ENCODE measurements around the gene CARD10. TPM values are rescaled to one million over a fixed set of nuclear protein-coding genes. Genes with fewer than 3 reads are reported as not detected.

The CARD10 gene
- total RNA-seq, 1 donor from 2014 or later = not detected

GRCh38 chr22:37515901-37516300, 3.3 kb downstream of the CARD10 start:
- Mint-ChIP-seq H3K4me1 (ENCODE audit: low read depth) (peaks cover 4% of the 10 kb centered on the region), H3K4me3 (ENCODE audit: low read depth) (no peak overlapping the region)
- intact Hi-C loops (cut with micrococcal nuclease) = no loop called here

GRCh38 chr22:37514526-37515051, 4.6 kb downstream of the CARD10 start:
- Mint-ChIP-seq H3K36me3 (ENCODE audit: low read depth) (no peaks in the 10 kb centered on the region), H3K4me1 (ENCODE audit: low read depth) (peaks cover 4% of the 10 kb centered on the region), H3K27me3 (ENCODE audit: low read depth) (peaks cover 30% of the 10 kb centered on the region), H3K9me3 (no peaks in the 10 kb centered on the region), H3K27ac (no peak overlapping the region), H3K4me3 (ENCODE audit: low read depth) (no peak overlapping the region)
- DNase-seq (ENCODE audit: low spot score) = no peak
- intact Hi-C loops (cut with micrococcal nuclease) = no loop called here

More at GRCh38 chr22:37515901-37516300, 3.3 kb downstream of the CARD10 start:
- H3K36me3 Mint-ChIP-seq (ENCODE audit: low read depth) = no peaks in the 10 kb centered on the region
- H3K9me3 Mint-ChIP-seq = no peaks in the 10 kb centered on the region
- DNase-seq (ENCODE audit: low spot score) = no peak
- no peak overlapping the region for H3K27ac Mint-ChIP-seq
- H3K27me3 Mint-ChIP-seq (ENCODE audit: low read depth) = peaks cover 38% of the 10 kb centered on the region

- H3K36me3 Mint-ChIP-seq (ENCODE audit: low read depth) = no peaks in the 10 kb centered on the region
- no peak overlapping the region for H3K27ac Mint-ChIP-seq
- H3K4me1 Mint-ChIP-seq (ENCODE audit: low read depth) = no peaks in the 10 kb centered on the region
- H3K4me3 Mint-ChIP-seq (ENCODE audit: low read depth) = no peak overlapping the region
- intact Hi-C loops (cut with micrococcal nuclease) = no loop called here
- no peaks in the 10 kb centered on the region for H3K9me3 Mint-ChIP-seq
- peaks cover 17% of the 10 kb centered on the region for H3K27me3 Mint-ChIP-seq (ENCODE audit: low read depth)
- no peak for DNase-seq (ENCODE audit: low spot score)
These were observed 7.7 kb downstream of the CARD10 start for GRCh38 chr22:37511395-37512104.

- Mint-ChIP-seq H3K4me1 (ENCODE audit: low read depth) (no peaks in the 10 kb centered on the region), H3K27me3 (ENCODE audit: low read depth) (peaks cover 7% of the 10 kb centered on the region), H3K36me3 (ENCODE audit: low read depth) (no peaks in the 10 kb centered on the region), H3K9me3 (no peaks in the 10 kb centered on the region), H3K4me3 (ENCODE audit: low read depth) (no peak overlapping the region), H3K27ac (no peak overlapping the region)
- intact Hi-C loops (cut with micrococcal nuclease) = no loop called here
- no peak for DNase-seq (ENCODE audit: low spot score)
These were observed 9.1 kb downstream of the CARD10 start for GRCh38 chr22:37510091-37510490.

- H3K36me3 Mint-ChIP-seq (ENCODE audit: low read depth) = no peaks in the 10 kb centered on the region
- no peak overlapping the region for H3K27ac Mint-ChIP-seq
- H3K27me3 Mint-ChIP-seq (ENCODE audit: low read depth) = peaks cover 3% of the 10 kb centered on the region
- no peaks in the 10 kb centered on the region for H3K4me1 Mint-ChIP-seq (ENCODE audit: low read depth)
- intact Hi-C loops (cut with micrococcal nuclease) = no loop called here
- no peak for DNase-seq (ENCODE audit: low spot score)
- no peaks in the 10 kb centered on the region for H3K9me3 Mint-ChIP-seq
- H3K4me3 Mint-ChIP-seq (ENCODE audit: low read depth) = no peak overlapping the region
These were observed 10.0 kb downstream of the CARD10 start for GRCh38 chr22:37509059-37509860.

- no peak overlapping the region for H3K4me3 Mint-ChIP-seq (ENCODE audit: low read depth)
- no peaks in the 10 kb centered on the region for H3K4me1 Mint-ChIP-seq (ENCODE audit: low read depth)
- no peaks in the 10 kb centered on the region for H3K9me3 Mint-ChIP-seq
- DNase-seq (ENCODE audit: low spot score) = no peak
- H3K36me3 Mint-ChIP-seq (ENCODE audit: low read depth) = no peaks in the 10 kb centered on the region
- H3K27me3 Mint-ChIP-seq (ENCODE audit: low read depth) = peaks cover 3% of the 10 kb centered on the region
- intact Hi-C loops (cut with micrococcal nuclease) = no loop called here
- no peak overlapping the region for H3K27ac Mint-ChIP-seq
These were observed 10.7 kb downstream of the CARD10 start for GRCh38 chr22:37508431-37508992.

- H3K9me3 Mint-ChIP-seq = no peaks in the 10 kb centered on the region
- DNase-seq (ENCODE audit: low spot score) = no peak
These were observed 11.5 kb downstream of the CARD10 start for GRCh38 chr22:37507731-37508130.

GRCh38 chr22:37505989-37506388, 13.2 kb downstream of the CARD10 start:
- H3K27me3 Mint-ChIP-seq (ENCODE audit: low read depth) = no peaks in the 10 kb centered on the region

More at GRCh38 chr22:37507731-37508130, 11.5 kb downstream of the CARD10 start:
- Mint-ChIP-seq H3K27me3 (ENCODE audit: low read depth) (peaks cover 3% of the 10 kb centered on the region), H3K4me1 (ENCODE audit: low read depth) (no peaks in the 10 kb centered on the region), H3K27ac (no peak overlapping the region), H3K36me3 (ENCODE audit: low read depth) (no peaks in the 10 kb centered on the region), H3K4me3 (ENCODE audit: low read depth) (no peak overlapping the region)
- intact Hi-C loops (cut with micrococcal nuclease) = no loop called here

GRCh38 chr22:37505565-37505964, 13.7 kb downstream of the CARD10 start:
- no peaks in the 10 kb centered on the region for H3K27me3 Mint-ChIP-seq (ENCODE audit: low read depth)
- H3K27ac Mint-ChIP-seq = no peak overlapping the region
- H3K4me1 Mint-ChIP-seq (ENCODE audit: low read depth) = peaks cover 7% of the 10 kb centered on the region
- no peaks in the 10 kb centered on the region for H3K9me3 Mint-ChIP-seq
- no peak overlapping the region for H3K4me3 Mint-ChIP-seq (ENCODE audit: low read depth)
- no peaks in the 10 kb centered on the region for H3K36me3 Mint-ChIP-seq (ENCODE audit: low read depth)
- DNase-seq (ENCODE audit: low spot score) = no peak
- intact Hi-C loops (cut with micrococcal nuclease) = no loop called here

More at GRCh38 chr22:37505989-37506388, 13.2 kb downstream of the CARD10 start:
- Mint-ChIP-seq H3K27ac (no peak overlapping the region), H3K4me3 (ENCODE audit: low read depth) (no peak overlapping the region), H3K9me3 (no peaks in the 10 kb centered on the region), H3K36me3 (ENCODE audit: low read depth) (no peaks in the 10 kb centered on the region), H3K4me1 (ENCODE audit: low read depth) (peaks cover 7% of the 10 kb centered on the region)
- intact Hi-C loops (cut with micrococcal nuclease) = no loop called here
- DNase-seq (ENCODE audit: low spot score) = no peak

- intact Hi-C loops (cut with micrococcal nuclease) = no loop called here
- Mint-ChIP-seq H3K36me3 (ENCODE audit: low read depth) (no peaks in the 10 kb centered on the region), H3K4me3 (ENCODE audit: low read depth) (no peak overlapping the region), H3K27me3 (ENCODE audit: low read depth) (no peaks in the 10 kb centered on the region), H3K9me3 (no peaks in the 10 kb centered on the region), H3K27ac (no peak overlapping the region), H3K4me1 (ENCODE audit: low read depth) (peaks cover 7% of the 10 kb centered on the region)
- DNase-seq (ENCODE audit: low spot score) = no peak
These were observed 14.3 kb downstream of the CARD10 start for GRCh38 chr22:37504964-37505363.

- intact Hi-C loops (cut with micrococcal nuclease) = loop anchor here (1.0 kb wide), 1 partner anchor 14 kb away; no protein-coding TSS in a partner anchor
- H3K27me3 Mint-ChIP-seq (ENCODE audit: low read depth) = no peaks in the 10 kb centered on the region
- no peak for DNase-seq (ENCODE audit: low spot score)
- no peak overlapping the region for H3K4me3 Mint-ChIP-seq (ENCODE audit: low read depth)
- no peaks in the 10 kb centered on the region for H3K36me3 Mint-ChIP-seq (ENCODE audit: low read depth)
- no peak overlapping the region for H3K27ac Mint-ChIP-seq
- H3K4me1 Mint-ChIP-seq (ENCODE audit: low read depth) = peaks cover 7% of the 10 kb centered on the region
- H3K9me3 Mint-ChIP-seq = no peaks in the 10 kb centered on the region
These were observed 15.4 kb downstream of the CARD10 start for GRCh38 chr22:37503850-37504249.

GRCh38 chr22:37503183-37503683, 16.0 kb downstream of the CARD10 start:
- Mint-ChIP-seq H3K4me3 (ENCODE audit: low read depth) (no peak overlapping the region), H3K36me3 (ENCODE audit: low read depth) (no peaks in the 10 kb centered on the region), H3K27ac (no peak overlapping the region), H3K4me1 (ENCODE audit: low read depth) (peaks cover 7% of the 10 kb centered on the region), H3K27me3 (ENCODE audit: low read depth) (no peaks in the 10 kb centered on the region), H3K9me3 (no peaks in the 10 kb centered on the region)
- intact Hi-C loops (cut with micrococcal nuclease) = loop anchor here (1.0 kb wide), 1 partner anchor 15 kb away; no protein-coding TSS in a partner anchor
- DNase-seq (ENCODE audit: low spot score) = no peak
